Adrenal gland (tissue), 12 donors: Measurements from ENCODE around the gene EXOC3. TPM values are rescaled to one million over a fixed set of nuclear protein-coding genes. Genes with fewer than 3 reads are reported as not detected.

ENCODE experiments used
- DNase-seq, 7 donors: peaks; one replicate each; pipeline ENCODE4 v3.0.0-alpha.2; 2019 to 2020
- H3K27ac ChIP-seq, 5 donors: fragments of 200-600 bp; sonication (generic) in 4 of 5; 1 replicate in 3 of 5; 2 replicates in 2 of 5; pipeline versions ENCODE4 v1.5.1 to v1.8.0; 2016 to 2020; ENCODE audit warnings: mild to moderate bottlenecking in 1 of 5
- H3K27me3 ChIP-seq: fragments of 200-600 bp; 2 replicates; pipeline ENCODE4 v1.8.0; 2021
- H3K36me3 ChIP-seq, 2 donors: fragments of 200-600 bp; replicated peaks in 1 of 2; 1 replicate in 1 of 2; 2 replicates in 1 of 2; pipeline versions ENCODE4 v1.5.1 to v1.8.0; 2018 to 2022
- H3K4me1 ChIP-seq, 2 donors: fragments of 200-600 bp; replicated peaks in 1 of 2; 1 replicate in 1 of 2; 2 replicates in 1 of 2; pipeline versions ENCODE4 v1.5.1 to v1.8.0; 2018 to 2021
- H3K4me3 ChIP-seq, 4 donors: fragments of 200-600 bp; sonication (generic) in 3 of 4; one replicate each; pipeline ENCODE4 v1.5.1; 2016 to 2018
- H3K9me3 ChIP-seq, 3 donors: fragments of 200-600 bp; sonication (generic) in 1 of 3; replicated peaks in 1 of 3; 1 replicate in 2 of 3; 2 replicates in 1 of 3; pipeline versions ENCODE4 v1.5.1 to v1.8.0; 2016 to 2021
- POLR2A ChIP-seq, 2 donors: fragments of 450-650 bp; IDR thresholded peaks; one replicate each; pipeline ENCODE4 v1.6.1; 2017; ENCODE audit warnings: antibody characterized with exemption in 2 of 2, mild to moderate bottlenecking in 2 of 2, moderate library complexity in 1 of 2
- WGBS, 4 donors: extraction: QIAGEN DNeasy Blood & Tissue Kit in 2 of 4; methylation state at CpG; one replicate each; pipeline versions ENCODE4 v1.1.5 to v1.1.7; 2013 to 2017; 5-methylcytosine and 5-hydroxymethylcytosine counted together
- intact Hi-C, 2 donors: fragments of 100-400 bp; cut with DNase I; formaldehyde crosslinking; loops; one replicate each; pipeline versions ENCODE4 v1.14.1 to v1.15.0; 2022 to 2023
- polyA plus RNA-seq, 3 donors: library from polyadenylated mRNA; stranded (reverse); fragments of 200-250 nt in 2 of 3; fragments of 350-450 nt in 1 of 3; fragmentation: Illumina TruSeq in 1 of 3; extraction: RNeasy Lipid Tissue Mini Kit (QIAGEN cat#74804) in 1 of 3; gene quantifications; one replicate each; pipeline ENCODE4 v1.2.3, GENCODE V29; 2013 to 2014
- total RNA-seq, 9 donors: library from RNA; depleted of rRNA in 4 of 9; stranded (reverse); fragments of >200 nt in 4 of 9; fragments of 120-200 nt in 1 of 9; fragmentation: NEBNext Ultra II Directional in 1 of 9; extraction: Animal tissue kit (Norgen Biotek cat#: 25700) in 1 of 9; gene quantifications; one replicate each; pipeline versions ENCODE4 v1.1.0 to v1.2.4, GENCODE V29; 2013 to 2023
- TF ChIP-seq, protein P1 (sequence below), 6 experiments: fragments of 450-650 bp in 4 of 6; fragments of 200-600 bp in 2 of 6; sonication (generic) in 1 of 6; IDR thresholded peaks; 1 replicate in 5 of 6; 2 replicates in 1 of 6; pipeline versions ENCODE4 v1.5.1 to v1.8.0; 2016 to 2021; ENCODE audit warnings: antibody characterized with exemption in 6 of 6, mild to moderate bottlenecking in 2 of 6, moderate library complexity in 1 of 6
- donor health status: healthy with polysubstance abuse.
- donor health status: Bipolar disorder and iron deficiency.
- donor health status: DM: yes; HTN: yes; CAD: no.
- donor health status: DM: no; HTN: no; CAD: no.
- donor health status: DM: no; HTN: no; CAD: no.
- donor health status: DM: yes; HTN: yes; CAD: no.

Gene EXOC3
- total and polyA plus RNA-seq, 12 donors, result 24.7 to 66.4 (median 42.7) TPM

DNA sequence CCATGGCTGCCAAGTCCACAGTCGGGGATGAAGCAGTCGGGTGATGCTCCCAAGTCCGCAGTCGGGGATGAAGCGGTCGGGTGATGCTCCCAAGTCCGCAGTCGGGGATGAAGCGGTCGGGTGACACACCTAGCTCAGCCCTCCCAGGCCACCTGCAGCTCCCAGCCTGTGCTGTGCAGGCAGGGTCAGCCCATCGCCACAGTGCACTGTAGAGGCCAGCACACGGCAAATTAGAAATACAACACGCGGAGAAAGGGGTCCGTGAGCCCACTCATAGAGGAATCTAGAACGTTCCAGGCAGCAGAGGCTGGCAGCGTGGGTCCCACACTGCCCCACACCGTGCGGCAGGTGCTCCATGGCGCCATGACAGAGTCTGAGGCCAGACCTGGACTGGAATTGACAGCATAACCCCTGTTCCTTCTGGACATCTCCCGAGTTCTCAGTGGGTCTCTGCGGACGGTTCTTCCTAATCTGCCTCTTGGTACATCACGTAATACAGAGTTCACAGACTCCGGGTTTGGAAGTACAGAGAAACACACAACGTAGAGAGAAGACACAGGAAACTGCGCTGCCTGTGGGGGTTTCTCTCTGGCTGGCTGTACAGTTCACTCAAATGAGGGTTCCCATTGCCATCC is 7.7 kb upstream of the EXOC3 start:
- WGBS, 4 donors, result 80 to 90% (median 86%) methylated on average over 23 to 27 of the region's 27 CpGs
- peak in 3 of 7 donors; percentile 9 to 24 (median 12) for DNase-seq
- intact Hi-C loops, result no loop called here
- H3K27ac ChIP-seq, result no peak overlapping the region
- no peaks in the 10 kb centered on the region for H3K27me3 ChIP-seq
- H3K36me3 ChIP-seq, result no peaks in the 10 kb centered on the region
- no peak overlapping the region for H3K4me3 ChIP-seq
- H3K9me3 ChIP-seq, result no peaks in the 10 kb centered on the region
- TF ChIP-seq, protein P1, sequence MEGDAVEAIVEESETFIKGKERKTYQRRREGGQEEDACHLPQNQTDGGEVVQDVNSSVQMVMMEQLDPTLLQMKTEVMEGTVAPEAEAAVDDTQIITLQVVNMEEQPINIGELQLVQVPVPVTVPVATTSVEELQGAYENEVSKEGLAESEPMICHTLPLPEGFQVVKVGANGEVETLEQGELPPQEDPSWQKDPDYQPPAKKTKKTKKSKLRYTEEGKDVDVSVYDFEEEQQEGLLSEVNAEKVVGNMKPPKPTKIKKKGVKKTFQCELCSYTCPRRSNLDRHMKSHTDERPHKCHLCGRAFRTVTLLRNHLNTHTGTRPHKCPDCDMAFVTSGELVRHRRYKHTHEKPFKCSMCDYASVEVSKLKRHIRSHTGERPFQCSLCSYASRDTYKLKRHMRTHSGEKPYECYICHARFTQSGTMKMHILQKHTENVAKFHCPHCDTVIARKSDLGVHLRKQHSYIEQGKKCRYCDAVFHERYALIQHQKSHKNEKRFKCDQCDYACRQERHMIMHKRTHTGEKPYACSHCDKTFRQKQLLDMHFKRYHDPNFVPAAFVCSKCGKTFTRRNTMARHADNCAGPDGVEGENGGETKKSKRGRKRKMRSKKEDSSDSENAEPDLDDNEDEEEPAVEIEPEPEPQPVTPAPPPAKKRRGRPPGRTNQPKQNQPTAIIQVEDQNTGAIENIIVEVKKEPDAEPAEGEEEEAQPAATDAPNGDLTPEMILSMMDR (IDR thresholded peaks at IDR 0.05), result no peak
- no peak for TF ChIP-seq POLR2A (IDR thresholded peaks at IDR 0.05)
- peaks cover 0 to 4% of the 10 kb centered on the region in 2 donors for H3K4me1 ChIP-seq

DNA sequence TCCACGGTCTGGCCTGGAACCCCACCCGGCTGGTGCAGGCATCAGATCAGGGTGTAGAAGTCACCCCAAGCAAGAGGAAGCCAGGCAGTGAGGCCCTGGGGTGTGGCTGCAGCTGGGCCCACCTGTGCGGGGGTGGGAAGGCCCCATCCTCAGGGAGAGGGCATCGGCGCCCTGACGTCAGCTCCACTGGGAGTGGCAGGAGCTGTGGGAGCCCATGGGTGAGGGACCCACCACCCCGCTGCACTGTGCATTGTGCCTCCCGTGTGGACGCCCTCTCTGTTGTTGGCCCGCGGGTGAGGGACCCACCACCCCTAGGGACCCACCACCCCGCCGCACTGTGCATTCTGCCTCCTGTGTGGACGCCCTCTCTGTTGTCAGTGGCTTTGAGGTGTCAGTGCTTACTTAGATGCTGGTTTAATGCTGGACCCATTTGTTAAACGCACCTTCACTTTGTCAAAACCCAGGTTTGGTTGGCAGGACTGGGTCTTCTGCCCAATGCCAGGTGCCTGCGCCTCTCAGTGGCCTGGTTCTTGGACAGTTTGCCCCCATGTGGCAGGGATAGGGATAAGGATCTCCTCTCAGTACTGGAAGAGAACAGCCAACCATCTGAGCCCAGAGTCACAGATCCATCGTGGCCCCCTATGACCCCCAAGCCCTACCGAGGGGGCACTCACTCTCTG is 6.9 kb upstream of the EXOC3 start:
- 49 to 79% (median 76%) methylated on average over 6 to 18 of the region's 18 CpGs for WGBS, 4 donors

DNA sequence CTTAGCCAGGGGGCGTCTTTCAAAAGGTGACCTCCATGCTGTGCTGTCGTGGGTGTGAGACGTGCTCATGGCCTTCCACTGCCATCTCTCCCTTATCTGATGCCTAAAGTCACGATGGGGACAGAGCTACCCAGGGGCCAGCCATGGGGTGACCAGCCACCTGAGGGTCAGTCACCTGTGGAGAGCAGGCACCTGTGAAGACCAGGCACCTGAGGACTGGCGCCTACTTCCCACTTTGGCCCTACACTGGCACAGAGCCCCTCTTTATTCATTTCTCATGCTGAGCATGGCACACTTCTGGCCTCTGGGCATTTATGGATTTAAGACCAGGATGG is 6.4 kb upstream of the EXOC3 start:
- peaks cover 0 to 4% of the 10 kb centered on the region in 2 donors for H3K4me1 ChIP-seq
- no peaks in the 10 kb centered on the region for H3K27me3 ChIP-seq
- WGBS, 4 donors, result 52 to 64% (median 56%) methylated on average over 3 to 5 of the region's 5 CpGs
- no peak overlapping the region for H3K4me3 ChIP-seq
- no peaks in the 10 kb centered on the region for H3K9me3 ChIP-seq
- no peaks in the 10 kb centered on the region for H3K36me3 ChIP-seq
- DNase-seq, result peak in 2 of 7 donors; percentile 7 to 38
- no peak for TF ChIP-seq POLR2A (IDR thresholded peaks at IDR 0.05)
- TF ChIP-seq, protein P1 (IDR thresholded peaks at IDR 0.05), result no peak
- intact Hi-C loops, result no loop called here
- H3K27ac ChIP-seq, result no peak overlapping the region

More for the DNA sequence above, 6.9 kb upstream of the EXOC3 start:
- no peaks in the 10 kb centered on the region for H3K27me3 ChIP-seq
- H3K36me3 ChIP-seq, result no peaks in the 10 kb centered on the region
- H3K4me3 ChIP-seq, result no peak overlapping the region
- intact Hi-C loops, result no loop called here
- TF ChIP-seq POLR2A (IDR thresholded peaks at IDR 0.05), result no peak
- TF ChIP-seq, protein P1 (IDR thresholded peaks at IDR 0.05), result peak in 2 of 6 experiments; percentile 15 to 23
- peak in 3 of 7 donors; percentile 13 to 50 (median 35) for DNase-seq
- peaks cover 0 to 4% of the 10 kb centered on the region in 2 donors for H3K4me1 ChIP-seq
- H3K9me3 ChIP-seq, result no peaks in the 10 kb centered on the region
- H3K27ac ChIP-seq, result no peak overlapping the region

DNA sequence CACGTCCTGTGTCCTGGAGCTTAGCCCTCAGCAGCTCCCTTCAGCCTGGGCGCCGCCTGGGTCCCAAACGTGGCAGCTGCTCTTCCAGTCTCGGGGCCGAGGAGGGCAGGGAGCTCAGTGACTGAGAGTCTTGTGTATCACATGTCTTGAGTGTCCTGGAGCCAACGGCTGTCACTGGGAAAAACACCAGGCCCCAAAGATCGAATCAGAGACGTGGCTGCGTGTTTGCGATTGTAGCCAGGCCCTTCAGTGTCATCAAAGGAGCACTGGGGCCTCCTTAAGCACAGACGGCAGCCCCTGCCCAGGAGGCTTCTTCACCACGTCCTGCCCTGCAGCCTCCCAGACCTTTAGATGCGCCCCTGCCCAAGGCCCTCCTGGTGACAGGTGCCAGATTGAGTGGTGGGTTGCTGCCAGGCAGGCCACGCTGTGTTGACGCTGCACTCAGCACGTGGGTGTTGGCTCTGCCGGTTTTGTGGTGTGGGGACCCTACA is 5.7 kb upstream of the EXOC3 start:
- H3K27ac ChIP-seq, result no peak overlapping the region
- DNase-seq, result peak in 1 of 7 donors; percentile 46
- peaks cover 4 to 10% of the 10 kb centered on the region in 2 donors for H3K4me1 ChIP-seq
- intact Hi-C loops, result no loop called here
- no peaks in the 10 kb centered on the region for H3K9me3 ChIP-seq
- no peaks in the 10 kb centered on the region for H3K36me3 ChIP-seq
- TF ChIP-seq POLR2A (IDR thresholded peaks at IDR 0.05), result no peak
- TF ChIP-seq, protein P1 (IDR thresholded peaks at IDR 0.05), result no peak
- no peaks in the 10 kb centered on the region for H3K27me3 ChIP-seq
- H3K4me3 ChIP-seq, result no peak overlapping the region
- 55 to 74% (median 70%) methylated on average over 12 to 18 of the region's 18 CpGs for whole genome bisulfite sequencing, 4 donors
